Measurements from ENCODE around the gene RAB40A. TPM values are rescaled to one million over a fixed set of nuclear protein-coding genes. Genes with fewer than 3 reads are reported as not detected.
A peak's percentile ranks its signal among the peaks of the same experiment; 100 is the strongest.

The RAB40A gene
- total and polyA plus RNA-seq, 4 donors: 0.03 to 0.33 (median 0.07) TPM

- Histone ChIP-seq H3K27ac (ENCODE audit: low read depth in 1 of 2, low read length in 2 of 2) (no peak overlapping the region), H3K27me3 (ENCODE audit: control insufficient read depth in 4 of 4, insufficient read depth in 4 of 4, low read length in 3 of 4) (no peaks in the 10 kb centered on the region), H3K9ac (ENCODE audit: low read depth in 1 of 2, low read length in 2 of 2) (no peak overlapping the region), H3K4me1 (ENCODE audit: control insufficient read depth in 4 of 4, insufficient read depth in 4 of 4, low read length in 3 of 4) (peaks cover 0 to 5% (median 2%) of the 10 kb centered on the region in 4 donors), H3K36me3 (ENCODE audit: control insufficient read depth in 4 of 4, insufficient read depth in 3 of 4, low read depth in 1 of 4, low read length in 3 of 4) (no peaks in the 10 kb centered on the region), H3K9me3 (ENCODE audit: control insufficient read depth in 4 of 4, low read length in 3 of 4) (no peaks in the 10 kb centered on the region), H3K4me3 (ENCODE audit: low read depth in 1 of 3, low read length in 3 of 3) (no peak overlapping the region)
- TF ChIP-seq NR2F2 (IDR thresholded peaks at IDR 0.05): peak; percentile 38
- no peak for TF ChIP-seq FOXA2 (IDR thresholded peaks at IDR 0.05)
- TF ChIP-seq SP1 (IDR thresholded peaks at IDR 0.05): peak; percentile 35
- no peak for DNase-seq (ENCODE audit: low spot score)
Measured at GRCh38 chrX:103536071-103536470, 16.8 kb upstream of the RAB40A start.

- H3K4me1 ChIP-seq (ENCODE audit: control insufficient read depth in 4 of 4, insufficient read depth in 4 of 4, low read length in 3 of 4): peaks cover 0 to 5% (median 2%) of the 10 kb centered on the region in 4 donors
- no peak for DNase-seq (ENCODE audit: low spot score)
- H3K4me3 ChIP-seq (ENCODE audit: low read depth in 1 of 3, low read length in 3 of 3): no peak overlapping the region
- no peaks in the 10 kb centered on the region for H3K27me3 ChIP-seq (ENCODE audit: control insufficient read depth in 4 of 4, insufficient read depth in 4 of 4, low read length in 3 of 4)
- WGBS: 98% methylated on average over 1 of the region's 1 CpG
- no peak overlapping the region for H3K27ac ChIP-seq (ENCODE audit: low read depth in 1 of 2, low read length in 2 of 2)
- H3K9me3 ChIP-seq (ENCODE audit: control insufficient read depth in 4 of 4, low read length in 3 of 4): no peaks in the 10 kb centered on the region
- H3K9ac ChIP-seq (ENCODE audit: low read depth in 1 of 2, low read length in 2 of 2): no peak overlapping the region
- no peaks in the 10 kb centered on the region for H3K36me3 ChIP-seq (ENCODE audit: control insufficient read depth in 4 of 4, insufficient read depth in 3 of 4, low read depth in 1 of 4, low read length in 3 of 4)
- TF ChIP-seq YY1 (IDR thresholded peaks at IDR 0.05) (no peak), SP1 (IDR thresholded peaks at IDR 0.05) (no peak), EGR1 (IDR thresholded peaks at IDR 0.05; ENCODE audit: low read depth in 2 of 2) (no peak), RXRA (IDR thresholded peaks at IDR 0.05) (no peak), REST (IDR thresholded peaks at IDR 0.05) (no peak), HNF4G (IDR thresholded peaks at IDR 0.05) (no peak), GABPA (IDR thresholded peaks at IDR 0.05 in 1 of 2, conservative IDR thresholded peaks at IDR 0.05 in 1 of 2) (no peak), JUND (IDR thresholded peaks at IDR 0.05) (no peak), RAD21 (IDR thresholded peaks at IDR 0.05) (no peak), HNF4A (conservative IDR thresholded peaks at IDR 0.05) (no peak), FOXA1 (IDR thresholded peaks at IDR 0.05) (no peak)
Measured at GRCh38 chrX:103535206-103535605, 15.9 kb upstream of the RAB40A start.

- Histone ChIP-seq H3K36me3 (ENCODE audit: control insufficient read depth in 4 of 4, insufficient read depth in 3 of 4, low read depth in 1 of 4, low read length in 3 of 4) (no peaks in the 10 kb centered on the region), H3K9me3 (ENCODE audit: control insufficient read depth in 4 of 4, low read length in 3 of 4) (no peaks in the 10 kb centered on the region), H3K4me3 (ENCODE audit: low read depth in 1 of 3, low read length in 3 of 3) (peak overlapping the region; percentile 37 to 47 (median 38)), H3K4me1 (ENCODE audit: control insufficient read depth in 4 of 4, insufficient read depth in 4 of 4, low read length in 3 of 4) (peaks cover 0 to 5% (median 2%) of the 10 kb centered on the region in 4 donors), H3K27me3 (ENCODE audit: control insufficient read depth in 4 of 4, insufficient read depth in 4 of 4, low read length in 3 of 4) (no peaks in the 10 kb centered on the region), H3K9ac (ENCODE audit: low read depth in 1 of 2, low read length in 2 of 2) (peak overlapping the region; percentile 35 to 45), H3K27ac (ENCODE audit: low read depth in 1 of 2, low read length in 2 of 2) (no peak overlapping the region)
- TF ChIP-seq NR2F2 (IDR thresholded peaks at IDR 0.05): no peak
- TF ChIP-seq CTCF (IDR thresholded peaks at IDR 0.05; ENCODE audit: low read depth, low read length, missing input control): peak; percentile 76
- peak; percentile 86 to 90 for TF ChIP-seq RAD21 (IDR thresholded peaks at IDR 0.05)
- 3% methylated on average over 15 of the region's 15 CpGs for WGBS
- DNase-seq (ENCODE audit: low spot score): peak; percentile 75
Measured at GRCh38 chrX:103533511-103534216, 14.4 kb upstream of the RAB40A start.

Measured in liver (tissue), 9 donors.